Stimulated activated CD4-positive, alpha-beta T cell treated with anti-CD3 and anti-CD28 coated beads, Interleukin-2, amount 100 ng/mL, for 48 hours (primary cell): ENCODE results near the gene TP53BP2.
"Not testable (repeated sequence)": the region's sequence is repeated elsewhere in the genome, so short reads cannot be mapped to it uniquely, and the experiment has no call there.

Experiments used
- DNase-seq, 2 donors: peaks; one replicate each; pipeline ENCODE4 v3.0.0-alpha.2; 2020

TP53BP2 gene

DNA sequence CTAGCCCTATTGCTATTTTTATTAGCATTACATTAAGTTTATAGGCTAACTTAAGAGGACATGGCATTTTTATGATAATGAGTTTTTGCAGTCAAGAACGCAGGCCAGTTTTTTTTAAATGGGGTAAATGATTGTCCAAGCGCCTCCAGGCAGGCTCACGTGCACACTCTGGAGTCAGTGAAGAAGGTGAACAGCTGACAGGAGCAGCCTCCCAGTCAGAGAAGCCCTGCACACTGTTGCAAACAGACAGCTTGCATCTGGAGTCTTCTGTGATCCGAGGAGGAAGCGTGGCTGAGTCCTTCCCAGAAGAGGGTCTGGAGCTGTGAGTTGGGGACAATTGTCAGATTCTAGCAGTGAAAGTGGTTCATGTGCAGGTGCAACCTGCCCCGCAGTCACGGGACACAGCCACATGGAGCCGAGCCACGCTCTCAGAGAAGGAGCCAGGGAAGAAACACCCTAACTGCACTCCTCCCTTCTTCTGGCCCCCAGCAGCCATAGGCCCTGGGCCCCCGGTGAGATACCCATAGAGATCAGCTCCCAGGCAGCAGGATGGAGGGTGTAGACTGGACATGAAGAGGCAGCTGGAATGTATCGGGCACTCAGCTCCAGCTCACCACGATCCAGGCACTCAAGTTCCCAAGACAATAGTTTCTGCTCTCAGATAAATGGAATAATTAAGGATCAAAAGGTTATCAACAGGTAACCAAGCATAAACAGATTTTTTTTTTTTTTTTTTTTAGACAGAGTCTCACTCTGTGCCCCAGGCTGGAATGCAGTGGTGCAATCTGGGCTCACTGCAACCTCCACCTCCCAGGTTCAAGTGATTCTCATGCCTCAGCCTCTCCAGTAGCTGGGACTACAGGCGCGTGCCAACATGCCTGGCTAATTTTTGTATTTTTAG, 107.0 kb downstream of the TP53BP2 start:
- DNase-seq = no peak

DNA sequence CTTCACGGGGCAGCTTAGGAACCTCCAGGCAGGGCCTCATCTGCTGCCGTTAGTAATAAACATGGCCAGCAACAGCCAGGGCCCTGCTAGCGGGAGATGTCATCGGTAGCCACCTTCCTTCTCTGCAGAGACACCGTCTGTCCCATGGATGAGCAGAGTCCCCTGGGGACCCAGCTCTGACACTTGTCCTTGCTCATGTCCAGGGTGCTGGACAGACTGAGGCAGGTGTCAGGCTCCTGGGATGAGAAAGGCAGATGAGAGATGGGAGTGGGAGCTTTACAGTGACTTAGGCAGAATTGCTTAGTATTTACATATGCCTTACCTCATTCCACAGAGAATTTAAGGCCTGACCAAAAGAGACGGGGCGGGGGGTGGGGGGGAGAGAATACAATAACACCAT, 108.4 kb downstream of the TP53BP2 start:
- no peak for DNase-seq

DNA sequence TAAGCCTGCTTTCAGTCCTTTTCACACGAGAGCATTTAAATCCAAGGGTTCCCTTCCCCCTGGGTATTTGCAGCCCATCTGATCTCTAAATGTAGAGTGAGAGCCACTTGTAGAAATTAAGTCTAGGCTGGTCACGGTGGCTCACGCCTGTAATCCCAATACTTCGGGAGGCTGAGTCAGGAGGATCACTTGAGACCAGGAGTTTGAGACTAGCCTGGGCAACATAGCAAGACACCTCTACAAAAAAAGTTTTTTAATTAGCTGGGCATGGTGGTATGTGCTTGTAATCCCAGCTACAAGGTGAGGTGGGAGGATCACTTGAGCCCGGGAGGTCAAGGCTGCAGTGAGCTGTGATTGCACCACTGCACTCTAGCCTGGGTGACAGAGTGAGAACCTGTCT, 109.1 kb downstream of the TP53BP2 start:
- DNase-seq = not testable (repeated sequence)

DNA sequence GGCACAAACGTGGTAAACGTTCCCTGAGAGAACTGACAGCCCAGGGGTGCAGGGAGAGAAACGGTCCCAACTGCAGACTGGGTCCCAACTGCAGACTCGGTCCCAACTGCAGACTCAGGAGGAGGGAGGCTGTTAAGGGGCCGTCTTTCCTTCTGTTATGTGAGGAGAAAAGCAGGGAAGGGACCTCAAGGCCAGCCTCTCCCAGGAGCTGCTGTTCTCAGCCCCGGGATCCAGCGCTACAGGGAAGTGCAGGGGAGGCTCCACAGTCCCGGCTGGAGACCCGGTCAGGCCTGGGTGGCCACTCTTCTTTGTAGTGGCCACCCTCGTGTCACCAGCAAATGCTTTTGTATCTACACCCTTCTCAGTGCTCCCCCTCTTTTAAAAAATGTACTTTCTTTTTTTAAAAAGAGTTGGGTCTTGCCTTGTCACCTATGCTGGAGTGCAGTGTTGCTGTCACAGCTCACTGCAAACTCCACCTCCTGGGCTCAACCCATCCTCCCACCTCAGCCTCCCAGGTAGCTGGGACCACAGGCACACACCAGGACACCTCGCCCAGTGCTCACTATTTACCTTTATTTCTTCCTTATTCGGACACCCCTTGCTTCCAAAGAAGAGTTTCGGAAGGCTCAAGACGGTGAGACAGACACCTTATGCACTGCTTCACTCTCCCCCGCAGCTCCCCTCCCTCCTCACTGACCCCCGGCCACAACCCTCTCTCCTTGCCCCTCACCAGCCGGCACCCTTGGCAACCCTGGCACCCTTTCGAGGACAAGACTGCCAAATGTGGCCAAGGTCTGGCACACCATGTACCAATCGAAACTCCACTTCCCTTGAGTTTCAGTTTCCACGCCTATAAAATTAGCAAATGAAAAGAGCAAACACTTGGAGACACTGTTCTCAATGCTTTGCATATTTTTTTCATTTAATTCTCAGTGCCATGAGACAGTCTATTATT, 111.6 kb downstream of the TP53BP2 start:
- DNase-seq = no peak

DNA sequence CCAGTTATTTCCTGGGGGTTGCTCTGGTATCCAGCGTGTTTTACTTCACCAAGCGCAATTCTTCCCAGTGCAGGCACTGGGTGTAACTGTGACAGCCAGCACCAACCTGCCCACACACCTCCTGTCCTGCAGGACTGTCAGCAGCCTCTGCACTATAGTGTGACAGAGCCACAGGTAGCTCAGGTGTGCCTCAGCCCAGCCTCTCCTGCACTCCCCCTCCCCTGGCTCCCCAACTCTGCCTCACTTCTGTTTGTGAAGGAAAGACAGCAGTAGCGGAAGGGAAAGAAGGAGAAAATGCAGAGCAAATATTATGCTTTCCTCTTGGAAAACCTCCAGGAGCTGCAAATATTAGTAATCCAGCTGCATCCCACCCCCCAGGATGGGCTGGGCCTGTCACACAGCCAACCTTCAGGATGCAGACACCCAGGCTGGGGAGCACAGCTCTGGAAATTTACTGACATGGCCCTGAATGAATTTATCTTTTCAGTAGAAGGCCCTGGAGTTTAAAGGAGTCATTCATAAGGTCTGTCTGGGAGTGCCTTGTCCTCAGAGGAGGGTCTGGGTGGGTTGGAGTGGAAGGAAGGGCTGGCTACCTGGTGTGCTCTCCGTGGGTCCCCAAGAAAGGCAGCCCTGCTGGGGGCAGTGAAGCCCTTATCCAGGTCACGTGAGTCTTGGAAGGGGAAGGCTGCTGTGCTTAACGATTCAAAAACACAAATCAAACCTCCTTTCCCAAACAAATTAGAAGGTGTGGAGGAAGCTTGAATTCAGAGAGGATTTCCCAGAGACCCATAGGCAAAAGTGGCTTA, 112.6 kb downstream of the TP53BP2 start:
- no peak for DNase-seq

DNA sequence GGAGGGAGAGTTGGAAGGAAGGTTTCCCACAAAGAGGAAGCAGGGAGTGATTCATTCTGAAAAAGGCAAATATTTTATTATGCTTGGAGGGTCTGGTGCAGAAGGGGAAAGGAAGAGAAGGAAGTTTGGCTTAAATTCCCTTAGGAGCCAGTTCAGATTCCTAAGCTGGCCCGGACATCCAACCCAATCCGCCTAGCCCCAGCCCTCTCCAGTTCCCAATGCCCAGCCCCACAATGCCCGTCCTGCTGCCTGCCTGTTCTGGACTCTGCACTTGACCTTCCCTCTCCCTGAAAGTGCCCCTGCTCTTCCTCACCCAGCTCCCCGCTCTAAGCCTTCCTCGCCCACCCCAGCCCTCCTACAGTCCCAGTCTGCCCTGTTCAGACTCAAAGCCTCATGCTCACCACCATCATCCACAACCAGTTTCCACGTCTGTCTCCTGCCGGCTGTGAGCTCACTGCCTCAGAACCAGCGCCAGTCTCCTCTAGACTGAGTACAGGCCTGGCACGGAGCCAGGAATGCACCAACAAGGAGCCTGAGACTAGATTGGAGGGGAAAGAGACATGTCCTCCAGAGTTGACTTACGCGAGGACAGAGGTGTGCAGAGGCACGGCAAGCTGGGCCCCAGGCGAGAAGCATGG, 114.5 kb downstream of the TP53BP2 start:
- no peak for DNase-seq

DNA sequence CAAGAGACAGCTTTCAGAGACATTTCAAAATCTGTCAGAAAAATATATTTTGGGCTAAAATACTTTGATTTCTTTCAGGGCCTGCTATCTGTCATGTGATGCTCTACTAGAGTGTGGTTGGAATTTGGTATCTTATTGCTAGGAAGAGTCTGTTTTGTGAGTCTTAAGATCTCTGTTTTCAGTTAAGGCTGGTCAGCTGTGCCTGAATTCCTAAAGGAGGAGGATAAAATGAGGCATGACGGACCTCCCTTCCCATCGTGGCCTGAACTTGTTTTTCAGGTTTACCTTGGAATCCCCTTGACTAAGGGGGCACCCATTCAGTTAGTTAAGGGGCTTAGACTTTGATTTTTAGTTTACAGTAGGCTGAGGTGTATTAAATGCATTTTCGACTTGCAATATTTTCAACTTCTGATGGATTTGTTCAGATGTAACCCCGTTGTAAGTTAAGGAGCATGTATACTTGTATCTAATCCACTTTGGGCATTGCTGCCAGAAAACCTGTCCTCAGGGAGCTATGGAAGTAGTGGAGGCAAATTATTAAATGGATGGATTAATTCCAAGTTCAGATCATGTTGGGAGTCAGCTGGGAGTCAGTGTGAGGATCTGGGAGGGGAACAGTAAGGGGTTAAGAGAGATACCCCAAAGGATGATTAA, 115.1 kb downstream of the TP53BP2 start:
- DNase-seq = no peak

DNA sequence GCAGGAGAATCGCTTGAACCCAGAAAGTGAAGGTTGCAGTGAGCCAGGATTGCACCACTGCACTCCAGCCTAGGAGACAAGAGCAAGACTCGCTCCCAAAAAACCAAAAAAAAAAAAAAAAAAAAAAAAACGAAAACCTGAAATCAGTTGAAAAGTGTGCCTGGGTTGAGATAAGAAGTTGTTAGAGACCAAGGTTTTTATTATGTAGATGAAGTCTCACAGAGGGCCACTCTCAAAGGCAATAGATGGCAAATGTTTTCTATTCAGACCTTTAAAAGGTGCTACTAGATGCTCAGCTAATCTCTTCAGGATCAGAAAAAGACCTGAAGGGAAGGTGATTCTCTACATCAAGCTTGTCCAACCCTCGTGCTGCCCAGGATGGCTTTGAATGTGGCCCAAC, 115.8 kb downstream of the TP53BP2 start:
- DNase-seq = no peak
